GM18868 (cell line): ENCODE measurements around the gene RAB38.
A peak's percentile ranks its signal among the peaks of the same experiment; 100 is the strongest.

Source experiments
- ATAC-seq: cut with Tn5 transposase; IDR thresholded peaks from one replicate; pipeline ENCODE4 v1.9.1; 2021; ENCODE audit warnings: mild to moderate bottlenecking, moderate library complexity; ENCODE audit not compliant: unreplicated experiment

The RAB38 gene

DNA sequence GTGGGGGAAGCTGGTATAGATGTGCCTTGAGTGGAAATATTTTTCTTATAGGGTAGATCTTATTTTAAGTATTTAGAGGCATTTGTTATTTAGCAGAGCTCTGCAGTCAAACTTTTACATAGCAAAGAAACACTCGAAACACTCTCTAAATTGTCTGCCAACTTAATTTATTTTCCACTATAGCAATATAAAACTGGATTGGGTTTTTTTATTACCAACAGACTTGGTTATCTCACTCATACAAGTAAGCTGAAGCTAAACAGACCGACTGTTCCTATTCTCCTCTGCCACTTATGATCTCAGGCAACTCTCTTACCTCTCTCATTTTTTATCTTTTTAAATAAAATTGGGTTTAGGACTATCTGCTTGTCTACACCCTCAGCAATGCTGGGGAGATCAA is 4.6 kb downstream of the RAB38 start:
- no peak for ATAC-seq

DNA sequence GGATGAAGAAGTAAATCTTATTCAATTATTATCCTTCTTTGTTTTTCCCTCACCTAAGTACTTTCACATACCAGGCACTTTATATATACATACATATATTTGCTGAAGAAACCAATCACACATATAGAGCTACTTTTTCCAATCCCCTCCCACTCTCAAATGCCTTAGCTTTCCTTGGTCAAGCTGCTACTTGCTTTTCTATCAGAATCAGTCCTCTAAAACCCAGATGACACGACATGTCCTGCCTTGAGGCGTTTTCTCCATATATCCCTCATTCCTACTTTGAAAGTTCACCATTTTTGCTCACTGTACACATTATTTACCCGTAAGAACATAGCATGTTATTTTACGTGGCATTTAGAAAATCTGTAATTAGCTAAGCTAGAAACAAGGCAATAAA is 5.4 kb downstream of the RAB38 start:
- no peak for ATAC-seq

DNA sequence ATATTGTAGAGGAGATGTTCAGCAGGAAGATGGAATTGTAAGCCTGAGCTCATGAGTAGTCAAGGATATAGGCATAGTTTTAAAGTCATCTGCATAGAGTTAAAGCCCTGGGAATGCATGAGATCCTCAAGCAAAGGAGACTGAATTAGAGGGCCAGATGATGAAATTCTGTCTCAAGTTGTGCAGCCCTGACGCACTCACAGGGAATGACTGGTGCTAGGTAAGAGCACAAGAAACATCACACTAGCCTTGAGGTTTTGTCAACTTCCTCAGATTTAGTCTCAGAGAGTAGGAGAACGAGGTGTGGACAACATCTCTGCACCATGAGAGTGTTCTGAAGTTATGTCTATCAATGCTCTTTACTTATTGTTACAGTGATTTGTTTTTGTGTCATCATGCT is 5.8 kb downstream of the RAB38 start:
- ATAC-seq, result no peak

DNA sequence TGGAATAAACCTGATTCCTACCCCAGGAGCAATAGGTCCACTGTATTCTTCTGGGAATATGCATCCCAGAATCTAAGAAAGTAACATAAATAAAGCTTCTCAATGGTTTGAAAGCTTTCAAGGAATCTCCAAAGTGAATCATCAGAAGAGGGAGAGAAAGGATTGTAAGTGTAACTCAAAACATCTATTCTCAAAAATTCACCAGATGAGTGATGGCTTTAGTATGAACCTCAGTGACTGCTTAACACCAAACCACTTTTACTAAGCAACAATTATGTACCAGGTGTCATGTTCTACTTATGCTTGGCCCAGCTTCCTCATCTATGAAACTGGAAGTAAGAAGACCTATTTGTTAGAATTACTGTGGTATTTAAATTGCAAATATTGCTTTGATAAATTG is 7.4 kb downstream of the RAB38 start:
- no peak for ATAC-seq

DNA sequence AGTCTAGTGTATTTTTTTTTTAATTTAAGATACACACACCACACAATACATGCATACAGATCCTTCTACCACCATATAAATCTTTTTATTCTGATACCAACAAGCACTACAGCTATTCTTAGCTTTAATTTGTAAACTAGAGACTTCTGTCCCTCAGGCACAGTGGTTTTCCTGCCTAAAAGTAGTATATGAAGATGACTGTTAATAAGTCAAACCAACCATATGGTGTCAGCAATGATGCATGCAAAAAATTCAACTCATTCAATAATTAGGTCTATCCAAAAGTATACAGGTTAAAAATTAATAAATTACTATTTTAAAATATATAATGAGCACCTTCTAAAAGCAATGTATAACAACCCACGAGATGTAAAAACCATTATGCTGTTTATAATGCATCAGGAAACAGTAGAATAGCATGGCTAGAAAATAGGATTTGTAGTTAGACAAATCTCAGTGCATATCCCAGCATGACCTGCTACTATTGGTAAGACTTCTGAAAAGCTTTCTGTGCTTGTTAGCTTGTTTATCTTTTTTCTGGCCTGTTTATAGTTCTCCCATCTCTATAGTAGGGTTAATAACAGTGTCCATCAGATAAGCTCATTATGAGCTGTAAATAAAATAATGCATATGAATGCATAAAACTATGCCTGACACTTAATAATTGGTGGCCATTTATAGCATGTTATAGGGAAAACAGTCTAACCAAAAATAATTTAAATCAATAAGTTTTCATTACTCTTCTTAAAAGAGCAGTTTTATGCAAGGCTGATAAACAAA is 10.2 kb downstream of the RAB38 start:
- no peak for ATAC-seq

DNA sequence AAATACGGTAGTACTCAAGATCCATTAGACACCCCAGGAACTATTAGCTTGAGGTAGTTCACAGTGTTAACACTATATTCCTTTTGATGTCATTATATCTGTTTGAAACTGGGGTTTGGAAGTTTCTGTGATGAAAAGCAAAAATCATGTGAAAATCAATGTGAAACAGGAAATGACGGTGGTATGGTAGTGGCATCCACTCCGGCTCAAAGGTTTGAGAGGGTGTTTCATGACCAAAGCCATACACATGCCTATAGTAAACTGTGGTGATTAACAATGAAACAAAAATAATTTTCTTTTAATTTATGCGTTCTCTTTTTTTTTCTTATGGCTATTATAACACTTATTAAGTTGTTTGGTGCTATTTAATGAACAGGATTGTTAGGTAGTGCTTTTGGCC is 10.9 kb downstream of the RAB38 start:
- ATAC-seq, result no peak

DNA sequence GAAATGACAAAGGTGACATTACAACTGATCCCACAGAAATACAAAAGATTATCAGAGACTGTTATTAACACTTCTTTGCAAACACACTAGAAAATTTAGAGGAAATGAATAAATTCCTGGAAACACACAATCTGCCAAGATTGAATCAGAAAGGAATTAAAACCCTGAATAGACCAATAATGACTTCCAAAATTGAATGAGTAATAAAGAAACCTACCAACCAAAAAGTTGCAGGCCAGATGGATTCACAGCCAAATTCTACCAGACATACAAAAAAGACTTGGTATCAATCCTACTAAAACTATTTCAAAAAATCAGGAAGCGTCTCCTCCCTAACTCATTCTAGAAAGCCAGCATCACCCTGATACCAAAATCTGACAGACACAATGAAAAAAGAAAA is 17.2 kb downstream of the RAB38 start:
- ATAC-seq, result no peak

DNA sequence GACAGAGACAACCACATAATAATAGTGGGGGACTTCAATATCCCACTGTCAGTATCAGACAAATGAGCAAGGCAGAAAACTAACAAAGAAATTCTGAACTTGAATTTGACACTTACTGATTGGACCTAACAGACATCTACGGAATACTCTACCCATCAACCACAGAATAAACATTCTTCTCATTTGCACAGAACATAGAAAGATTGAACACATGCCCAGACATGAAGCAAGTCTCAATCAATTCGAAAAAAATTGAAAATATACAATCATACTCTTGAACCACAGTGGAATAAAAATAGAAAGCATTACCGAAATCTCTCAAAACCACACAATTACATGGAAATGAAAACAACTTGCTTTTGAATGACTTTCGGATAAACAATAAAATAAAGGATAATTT is 17.9 kb downstream of the RAB38 start:
- no peak for ATAC-seq

DNA sequence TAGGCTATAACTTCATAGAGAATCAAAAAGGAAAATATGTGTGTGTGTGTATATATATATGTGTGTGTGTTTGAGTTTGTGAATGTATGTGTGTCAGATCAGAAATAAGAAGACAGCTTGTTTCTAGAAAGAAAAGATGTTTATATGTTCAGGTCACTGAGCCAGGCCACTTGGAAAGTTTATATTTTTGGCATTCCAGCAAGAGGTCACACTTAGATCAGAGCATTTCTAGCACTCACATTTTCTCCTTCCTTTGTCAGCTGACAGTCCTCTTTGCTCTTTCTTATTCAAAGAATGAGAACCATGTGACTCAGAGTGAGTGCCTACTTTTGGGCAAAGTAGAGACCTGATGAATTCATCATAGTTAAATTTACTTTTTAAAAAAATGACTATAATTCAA is 22.9 kb downstream of the RAB38 start:
- no peak for ATAC-seq

DNA sequence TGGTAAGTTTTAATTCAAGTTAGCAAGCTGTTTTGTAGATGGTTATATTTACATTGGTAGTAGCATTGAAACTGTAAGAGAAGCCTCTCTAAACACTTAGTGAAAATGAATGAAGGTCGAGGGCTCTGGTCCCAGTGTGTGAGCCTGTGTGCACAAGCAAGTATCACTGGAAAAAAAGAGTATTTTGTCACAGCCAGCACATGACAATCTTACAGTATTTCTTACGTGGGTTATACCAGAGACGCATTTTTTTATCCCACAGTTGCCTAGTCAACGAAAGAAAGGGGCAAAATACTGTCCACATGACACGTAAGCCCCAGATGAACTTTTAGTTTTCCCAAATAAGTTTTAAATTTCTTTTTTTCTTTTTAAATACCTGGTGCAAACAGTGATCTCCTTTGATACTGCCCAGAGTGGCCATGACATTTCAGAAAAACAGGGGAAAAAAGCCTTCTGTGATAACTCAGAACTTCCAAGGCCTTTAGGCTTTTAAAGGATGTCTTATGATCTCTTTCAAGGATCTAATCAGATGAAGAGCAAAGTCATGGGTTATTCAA is 23.5 kb downstream of the RAB38 start:
- no peak for ATAC-seq

DNA sequence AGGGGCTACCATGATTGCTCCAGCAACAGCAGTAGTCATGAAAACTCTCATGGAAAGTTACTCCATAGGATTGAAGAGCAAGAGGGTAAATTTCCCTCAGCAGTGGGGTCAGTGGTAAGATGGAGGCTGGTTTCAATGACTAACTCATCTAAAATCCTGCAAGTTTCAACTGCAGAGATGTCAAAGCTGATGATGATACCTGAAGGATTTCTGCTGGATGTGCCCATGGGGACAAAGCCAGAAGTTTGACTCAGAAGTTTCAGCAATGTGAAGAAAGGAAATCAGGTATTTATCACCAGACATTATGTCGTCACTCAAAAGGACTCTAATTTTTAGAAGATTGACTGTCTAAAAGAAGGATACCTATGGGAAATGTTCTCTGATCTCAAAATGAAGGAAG is 29.1 kb downstream of the RAB38 start:
- no peak for ATAC-seq

DNA sequence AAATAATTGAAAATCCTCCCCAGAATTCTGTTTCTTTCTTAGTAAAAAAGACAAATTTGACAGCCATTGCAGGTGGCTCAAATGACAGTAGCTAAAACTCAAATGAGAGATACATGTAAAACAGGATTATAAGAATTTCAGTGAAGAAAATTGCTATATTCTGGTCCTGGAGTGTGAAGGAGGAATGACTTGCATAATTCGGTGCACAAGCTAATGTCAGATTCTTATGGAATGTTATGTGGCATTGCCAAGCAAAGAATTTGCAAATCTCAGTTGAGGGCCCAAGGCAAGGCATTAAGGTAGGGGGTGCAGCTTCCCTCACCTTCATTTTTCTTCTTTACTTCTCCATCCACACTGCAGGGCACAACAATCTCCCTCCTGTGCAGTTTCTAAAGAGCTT is 35.4 kb downstream of the RAB38 start:
- no peak for ATAC-seq

DNA sequence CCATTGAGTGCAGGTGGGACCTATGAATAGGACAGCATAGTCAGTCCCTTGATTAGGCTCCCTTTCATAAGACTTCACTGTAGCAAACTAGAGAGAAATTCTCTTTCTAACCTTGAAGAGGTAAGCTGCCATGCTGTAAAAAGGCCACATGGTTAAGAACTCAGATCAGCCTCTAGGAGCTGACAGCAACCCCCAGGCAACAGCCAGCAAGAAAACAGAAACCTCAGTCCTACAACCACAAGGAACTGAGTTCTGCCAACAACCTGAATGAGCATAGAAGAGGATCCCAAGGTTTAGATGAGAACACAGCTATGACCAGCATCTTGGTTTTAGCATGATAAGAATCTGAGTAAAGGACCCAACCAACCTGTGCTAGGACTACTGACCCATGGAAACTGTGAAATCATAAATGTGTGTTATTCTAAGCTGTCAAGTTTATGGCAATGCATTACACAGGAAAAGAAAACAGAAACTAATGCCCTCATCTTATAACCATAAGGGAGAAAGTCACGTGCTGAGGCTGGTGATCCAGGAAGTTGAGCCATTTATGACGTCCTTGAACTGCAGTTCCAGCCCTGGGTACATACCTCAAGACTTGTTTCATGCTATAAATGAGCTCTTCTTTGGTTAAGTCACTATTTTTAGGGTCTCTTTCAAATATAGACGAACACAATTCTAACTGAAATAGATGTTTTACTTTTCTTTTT is 43.3 kb downstream of the RAB38 start:
- peak; percentile 58 for ATAC-seq

DNA sequence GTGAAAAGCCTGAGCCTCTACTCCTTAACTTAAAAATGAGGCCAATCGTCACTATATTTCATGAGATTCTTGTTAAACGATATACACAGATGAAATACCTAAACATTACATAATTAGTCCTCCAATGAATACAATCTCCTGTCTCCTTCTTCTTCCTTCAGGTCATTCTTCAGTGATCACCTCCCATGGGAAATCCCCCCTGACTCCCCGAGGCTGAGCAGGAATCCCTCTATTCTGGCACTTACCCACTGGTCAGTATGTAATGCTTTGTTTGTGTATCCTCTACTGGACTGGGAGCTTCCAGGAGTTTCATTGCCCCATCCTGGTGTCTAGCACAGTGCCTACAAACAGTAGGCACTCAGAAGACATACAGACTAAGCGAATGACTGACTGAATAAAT is 52.3 kb downstream of the RAB38 start:
- ATAC-seq, result no peak

DNA sequence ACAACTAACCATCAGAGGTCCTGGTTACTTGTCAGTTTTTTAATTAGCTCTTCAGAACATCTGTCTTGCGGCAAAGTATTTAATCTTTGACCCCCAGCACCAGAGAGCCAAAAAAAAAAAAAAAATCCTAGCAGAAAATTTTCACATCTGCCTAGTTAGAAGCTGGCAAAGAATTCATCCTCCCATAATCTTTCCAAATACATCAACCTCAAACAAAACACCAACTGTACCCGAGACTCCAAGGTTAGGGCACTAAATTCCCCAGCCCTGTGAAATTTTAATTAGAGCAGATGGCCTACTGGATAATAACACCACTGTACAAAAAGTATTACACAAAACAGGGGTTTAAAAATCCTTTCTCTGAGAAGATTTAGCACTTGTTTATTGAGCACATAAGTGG is 55.7 kb downstream of the RAB38 start:
- ATAC-seq, result no peak

DNA sequence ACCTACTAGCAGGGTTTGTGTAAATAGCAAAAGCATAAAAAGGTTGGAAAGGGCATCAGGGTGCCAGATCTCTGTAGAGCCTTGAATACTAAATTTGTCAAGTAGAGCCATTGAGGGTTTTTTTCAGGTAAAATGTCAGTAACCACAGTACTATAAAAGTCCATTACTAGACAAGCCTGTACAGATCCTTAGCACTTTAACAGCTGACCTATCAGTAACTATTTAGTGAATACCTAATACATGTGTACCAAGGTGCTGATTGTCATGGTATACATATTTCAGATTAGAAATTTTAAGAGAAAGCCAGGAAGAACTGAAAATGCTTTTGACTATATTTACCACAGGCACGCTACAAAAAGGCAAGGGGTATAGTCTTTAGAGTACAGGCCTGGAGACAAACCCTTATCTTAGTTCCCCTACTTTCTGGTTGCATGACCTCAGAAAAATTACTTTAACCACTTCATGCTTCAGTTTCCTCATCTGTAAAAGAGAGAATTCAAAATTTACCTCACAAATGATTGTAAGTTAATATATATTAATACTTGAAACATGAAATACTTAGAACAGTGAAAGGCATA is 57.9 kb downstream of the RAB38 start:
- peak; percentile 73 for ATAC-seq

DNA sequence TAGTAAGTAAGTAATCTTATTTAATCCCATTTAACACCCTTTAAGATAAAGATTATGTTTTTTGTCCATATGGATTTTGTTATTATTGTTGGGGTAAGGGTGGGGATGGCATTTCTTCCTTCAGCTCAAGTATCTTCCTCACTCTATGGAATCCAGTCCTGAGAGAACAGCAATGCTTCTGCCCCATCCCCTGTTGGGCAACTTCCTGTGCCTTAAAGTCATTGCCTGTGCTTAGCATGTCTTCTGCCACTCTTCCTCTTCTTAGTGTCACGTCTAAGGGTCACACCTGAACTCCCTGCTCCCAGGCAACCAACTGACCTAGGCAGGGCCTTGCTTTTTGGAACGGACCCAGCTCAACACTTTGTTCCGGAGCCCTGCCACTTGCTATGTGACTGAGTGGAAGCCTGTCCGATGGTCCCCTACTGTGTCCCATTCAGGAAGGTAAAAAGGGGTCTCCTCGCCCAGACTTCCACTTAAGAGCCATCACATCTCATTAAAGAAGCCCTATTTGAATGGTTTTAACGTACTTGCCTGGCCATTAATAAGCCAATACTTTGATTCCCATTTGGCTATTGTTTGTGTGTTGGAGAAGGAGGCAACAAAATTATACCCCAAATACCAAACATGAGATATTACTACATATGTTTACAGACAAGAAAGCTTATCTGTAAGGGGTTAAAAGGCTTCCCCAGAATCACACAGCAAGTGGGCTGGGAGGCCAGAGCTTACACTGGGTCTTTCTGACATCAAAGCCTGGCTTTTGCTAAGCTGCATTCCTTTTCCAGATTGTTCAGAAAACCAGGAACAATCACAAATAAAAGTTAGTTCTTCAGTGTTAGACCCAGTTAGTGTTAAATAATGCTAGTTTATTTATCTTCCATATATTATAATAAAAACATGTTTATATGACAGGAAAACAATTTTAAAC is 59.2 kb downstream of the RAB38 start:
- no peak for ATAC-seq

DNA sequence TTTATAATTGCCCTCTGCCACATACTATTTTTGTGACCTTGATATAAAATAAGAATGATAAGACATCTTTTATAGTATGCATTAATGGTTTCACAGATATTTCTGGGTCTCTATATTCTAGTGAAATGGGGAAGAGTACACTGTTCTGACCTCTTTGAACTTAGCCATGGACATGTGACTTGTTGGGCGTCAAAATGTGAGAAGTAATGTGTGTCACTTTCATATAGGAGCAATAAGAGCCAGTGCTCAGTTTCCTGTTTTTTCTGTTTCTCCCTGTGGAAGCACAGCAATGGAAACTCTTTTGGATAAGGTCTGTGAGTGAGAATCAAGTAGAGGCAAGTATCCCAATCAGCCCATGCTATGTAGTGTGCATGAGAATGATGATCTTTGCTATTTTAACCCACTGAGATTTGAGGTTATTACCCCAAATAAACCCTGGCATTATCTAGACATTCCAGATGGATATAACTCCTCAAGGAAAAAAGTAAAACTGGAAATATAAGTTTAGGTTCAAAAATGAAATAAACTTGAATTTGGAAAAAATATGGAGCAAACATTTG is 60.7 kb downstream of the RAB38 start:
- no peak for ATAC-seq

DNA sequence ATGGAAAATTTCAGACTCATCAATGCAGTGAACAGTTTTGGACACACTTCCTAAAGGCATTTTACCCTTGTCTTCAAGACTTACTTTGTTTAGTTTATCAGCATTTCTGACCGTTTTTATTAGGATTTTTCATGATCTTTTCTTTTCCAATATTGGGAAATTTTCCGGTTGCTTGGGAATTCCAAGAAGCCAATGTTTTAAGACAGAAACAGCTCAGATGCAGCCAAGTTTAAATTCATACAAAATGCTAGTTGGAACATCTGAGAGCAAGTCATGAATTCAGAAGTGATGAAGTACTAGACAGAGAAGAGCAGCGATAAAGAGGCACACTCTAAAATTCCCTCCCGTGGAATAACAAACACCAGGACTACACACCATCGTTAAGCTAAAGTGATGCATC is 68.6 kb downstream of the RAB38 start:
- no peak for ATAC-seq

DNA sequence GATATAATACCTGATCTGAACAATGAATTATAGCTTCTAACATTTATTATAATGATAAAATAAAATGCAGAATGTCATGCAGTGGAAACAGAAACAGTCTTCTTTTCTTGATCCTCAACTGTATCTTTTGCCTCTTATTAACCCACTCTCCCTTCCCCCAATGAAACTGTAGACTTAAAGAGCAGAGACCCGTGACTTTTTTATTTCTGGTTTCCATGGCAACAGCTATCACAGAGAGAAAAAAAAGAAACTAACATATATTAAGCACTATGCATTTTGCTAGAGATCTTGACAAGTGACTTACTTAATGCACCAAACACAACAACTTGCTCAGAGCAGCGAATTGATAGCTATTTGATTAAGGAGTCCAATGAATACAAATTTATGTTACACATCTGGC is 69.3 kb downstream of the RAB38 start:
- ATAC-seq, result no peak

DNA sequence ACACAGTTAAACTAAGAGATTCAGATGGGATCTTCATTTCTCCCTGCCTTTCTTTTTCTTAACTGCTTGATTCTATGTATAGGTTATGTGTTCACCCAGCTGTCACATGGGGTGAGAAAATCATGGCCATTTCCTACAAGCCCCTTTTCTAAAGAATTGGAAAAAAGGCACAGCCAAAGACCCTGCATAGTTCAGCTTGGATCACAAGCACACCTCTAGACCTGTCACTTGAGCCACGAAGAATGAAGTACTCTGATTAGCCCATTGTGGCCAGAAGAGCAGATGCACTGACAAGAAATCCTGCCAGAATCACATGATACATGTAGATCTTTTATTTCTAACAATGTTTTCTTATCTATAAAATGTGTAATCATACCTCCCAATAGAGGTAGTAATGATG is 69.7 kb downstream of the RAB38 start:
- ATAC-seq, result no peak
